Lung (tissue), 12 donors: ENCODE measurements around the gene PTPRN2. TPM values are rescaled to one million over a fixed set of nuclear protein-coding genes. Genes with fewer than 3 reads are reported as not detected.

ENCODE experiments used
- ATAC-seq: fragments of 200-7000 bp; cut with Tn5 transposase; one replicate; pipeline ENCODE4 v1.9.1; 2020; ENCODE audit warnings: moderate number of reproducible peaks; ENCODE audit not compliant: insufficient read depth, low FRiP score
- DNase-seq, 3 donors: peaks; one replicate each; pipeline ENCODE4 v3.0.0-alpha.2; 2013 to 2017
- H3K27ac ChIP-seq, 2 donors: one replicate each; pipeline ENCODE4 v1.5.1; 2013; ENCODE audit warnings: mild to moderate bottlenecking in 2 of 2, moderate library complexity in 2 of 2, control low read depth in 1 of 2, inconsistent platforms in 1 of 2, low read depth in 1 of 2, low read length in 1 of 2
- H3K27me3 ChIP-seq, 3 donors: one replicate each; pipeline ENCODE4 v1.5.1; 2013; ENCODE audit warnings: low read length in 2 of 3; ENCODE audit not compliant: control insufficient read depth in 3 of 3, insufficient read depth in 3 of 3
- H3K36me3 ChIP-seq, 4 donors: one replicate each; pipeline ENCODE4 v1.5.1; 2013; ENCODE audit warnings: low read length in 4 of 4, mild to moderate bottlenecking in 1 of 4, moderate library complexity in 1 of 4; ENCODE audit not compliant: control insufficient read depth in 4 of 4, insufficient read depth in 4 of 4
- H3K4me1 ChIP-seq, 5 donors: one replicate each; pipeline ENCODE4 v1.5.1; 2013; ENCODE audit warnings: low read length in 5 of 5, mild to moderate bottlenecking in 2 of 5, moderate library complexity in 1 of 5; ENCODE audit not compliant: control insufficient read depth in 5 of 5, insufficient read depth in 5 of 5
- H3K4me3 ChIP-seq: one replicate; pipeline ENCODE4 v1.5.1; 2013; ENCODE audit warnings: mild to moderate bottlenecking, control low read depth, moderate library complexity
- H3K9ac ChIP-seq, 2 donors: one replicate each; pipeline ENCODE4 v1.5.1; 2013; ENCODE audit warnings: low read length in 2 of 2, control low read depth in 1 of 2; ENCODE audit not compliant: insufficient read depth in 1 of 2
- H3K9me3 ChIP-seq, 4 donors: one replicate each; pipeline ENCODE4 v1.5.1; 2013; ENCODE audit warnings: low read length in 3 of 4, mild to moderate bottlenecking in 1 of 4, moderate library complexity in 1 of 4; ENCODE audit not compliant: control insufficient read depth in 4 of 4, insufficient read depth in 3 of 4
- WGBS, 2 donors: extraction: QIAGEN DNeasy Blood & Tissue Kit; methylation state at CpG; one replicate each; pipeline ENCODE4 v1.1.7; 2013; 5-methylcytosine and 5-hydroxymethylcytosine counted together
- polyA plus RNA-seq, 2 donors: library from polyadenylated mRNA; stranded (reverse); fragments of 200-250 nt; gene quantifications; one replicate each; pipeline ENCODE4 v1.2.1, GENCODE V29; 2013
- total RNA-seq, 2 donors: library from RNA; depleted of rRNA in 1 of 2; stranded (reverse); fragments of >200 nt in 1 of 2; gene quantifications; one replicate each; pipeline ENCODE4 v1.2.1, GENCODE V29; 2014 to 2021
- TF ChIP-seq, protein P1 (sequence below): IDR thresholded peaks from 2 replicates; pipeline ENCODE4 v1.5.1; 2012; ENCODE audit warnings: mild to moderate bottlenecking; ENCODE audit errors: control extremely low read depth, extremely low read depth
- donor health status: control.
- donor health status: control.
- donor health status: Bipolar disorder and iron deficiency.
- donor health status: healthy.
- donor health status: DM: yes; HTN: yes; CAD: no.

Gene PTPRN2
- total and polyA plus RNA-seq, 4 donors: 2.1 to 7.4 (median 4.4) TPM

DNA sequence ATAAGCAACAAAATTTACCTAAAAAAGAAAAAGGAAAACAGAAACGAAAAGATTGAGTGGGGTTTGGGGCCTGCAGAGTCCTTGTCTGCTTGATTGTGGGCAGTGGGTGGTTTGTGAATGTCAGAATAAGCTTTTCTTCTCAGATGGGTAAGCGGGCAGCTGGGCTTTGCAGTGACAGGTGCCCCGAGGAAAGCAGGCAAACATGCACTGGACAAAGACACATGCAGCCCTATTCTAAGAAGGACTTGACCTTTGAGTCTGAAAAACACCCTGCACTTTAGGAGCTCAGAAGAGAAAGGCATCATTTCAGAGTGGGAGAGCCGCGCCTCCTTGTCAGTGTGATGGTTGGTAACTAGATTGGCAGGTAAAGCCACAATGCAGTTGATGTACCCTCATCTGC lies 562.7 kb downstream of the PTPRN2 start:
- ATAC-seq (no peak), DNase-seq (no peak)
- Histone ChIP-seq H3K27ac (no peak overlapping the region), H3K36me3 (no peaks in the 10 kb centered on the region), H3K9me3 (no peaks in the 10 kb centered on the region), H3K4me1 (peaks cover 0 to 2% (median 0%) of the 10 kb centered on the region in 5 donors), H3K27me3 (peaks cover 0 to 3% (median 0%) of the 10 kb centered on the region in 3 donors), H3K4me3 (no peak overlapping the region), H3K9ac (no peak overlapping the region)
- WGBS, 2 donors: 81% methylated on average over 5 of the region's 5 CpGs
- TF ChIP-seq, protein P1, sequence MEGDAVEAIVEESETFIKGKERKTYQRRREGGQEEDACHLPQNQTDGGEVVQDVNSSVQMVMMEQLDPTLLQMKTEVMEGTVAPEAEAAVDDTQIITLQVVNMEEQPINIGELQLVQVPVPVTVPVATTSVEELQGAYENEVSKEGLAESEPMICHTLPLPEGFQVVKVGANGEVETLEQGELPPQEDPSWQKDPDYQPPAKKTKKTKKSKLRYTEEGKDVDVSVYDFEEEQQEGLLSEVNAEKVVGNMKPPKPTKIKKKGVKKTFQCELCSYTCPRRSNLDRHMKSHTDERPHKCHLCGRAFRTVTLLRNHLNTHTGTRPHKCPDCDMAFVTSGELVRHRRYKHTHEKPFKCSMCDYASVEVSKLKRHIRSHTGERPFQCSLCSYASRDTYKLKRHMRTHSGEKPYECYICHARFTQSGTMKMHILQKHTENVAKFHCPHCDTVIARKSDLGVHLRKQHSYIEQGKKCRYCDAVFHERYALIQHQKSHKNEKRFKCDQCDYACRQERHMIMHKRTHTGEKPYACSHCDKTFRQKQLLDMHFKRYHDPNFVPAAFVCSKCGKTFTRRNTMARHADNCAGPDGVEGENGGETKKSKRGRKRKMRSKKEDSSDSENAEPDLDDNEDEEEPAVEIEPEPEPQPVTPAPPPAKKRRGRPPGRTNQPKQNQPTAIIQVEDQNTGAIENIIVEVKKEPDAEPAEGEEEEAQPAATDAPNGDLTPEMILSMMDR: no peak

DNA sequence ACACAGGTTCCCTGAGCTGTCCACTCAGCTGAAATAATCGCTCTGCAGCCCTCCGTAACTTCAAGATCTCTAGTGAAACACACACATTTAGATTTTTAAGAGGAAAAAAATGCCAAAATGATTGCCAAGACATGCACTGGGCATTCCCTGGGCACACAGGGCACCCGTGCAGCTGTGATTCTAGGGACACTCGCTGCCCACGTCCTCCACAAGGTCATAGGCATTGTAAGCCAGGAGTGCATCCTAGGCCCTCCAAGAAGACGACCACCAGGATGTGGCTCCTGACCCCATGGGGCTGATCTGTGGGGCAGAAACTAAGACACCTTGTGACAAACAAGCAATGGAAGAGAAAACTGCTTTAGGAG lies 563.3 kb downstream of the PTPRN2 start:
- DNase-seq: no peak
- ATAC-seq: no peak
- 85 to 86% methylated on average over 6 of the region's 6 CpGs for WGBS, 2 donors

DNA sequence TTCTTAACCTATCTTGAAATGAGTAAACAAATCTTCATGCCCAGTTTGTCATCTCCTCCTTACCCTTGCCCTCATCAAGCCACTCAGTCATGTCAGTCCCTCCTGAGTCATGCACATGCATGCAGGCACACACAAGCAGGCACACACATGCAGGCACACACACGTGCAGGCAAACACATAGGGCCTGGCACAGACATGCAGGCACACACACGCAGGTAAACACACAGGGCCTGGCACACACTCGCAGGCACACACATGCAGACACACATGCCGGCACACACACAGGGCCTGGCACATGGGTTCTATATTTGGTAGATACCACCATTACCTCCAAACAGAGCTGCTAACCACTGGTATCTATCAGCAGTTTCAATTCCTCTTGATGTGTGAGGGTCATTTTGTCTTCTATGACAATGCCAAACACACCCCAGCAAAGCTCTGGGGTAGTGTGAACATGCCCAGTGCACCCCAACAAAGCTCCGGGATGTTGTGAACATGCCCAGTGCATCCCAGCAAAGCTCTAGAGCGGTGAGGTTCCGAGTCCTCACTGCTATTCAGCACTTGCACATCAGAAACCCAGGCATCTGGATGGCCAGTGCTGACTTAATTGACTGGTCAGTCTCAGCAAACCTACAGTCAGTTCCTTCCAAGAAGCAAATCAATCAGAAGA lies 563.8 kb downstream of the PTPRN2 start:
- no peak overlapping the region for H3K27ac ChIP-seq
- no peak for ATAC-seq
- H3K36me3 ChIP-seq: no peaks in the 10 kb centered on the region
- DNase-seq: peak in 1 of 3 donors; percentile 8
- H3K4me1 ChIP-seq: peaks cover 0 to 4% (median 2%) of the 10 kb centered on the region in 5 donors
- H3K9me3 ChIP-seq: no peaks in the 10 kb centered on the region
- WGBS, 2 donors: 91 to 92% methylated on average over 7 of the region's 7 CpGs
- TF ChIP-seq, protein P1: no peak
- H3K9ac ChIP-seq: no peak overlapping the region
- no peak overlapping the region for H3K4me3 ChIP-seq
- H3K27me3 ChIP-seq: peaks cover 0 to 3% (median 0%) of the 10 kb centered on the region in 3 donors

More for the DNA sequence above, 563.3 kb downstream of the PTPRN2 start:
- Histone ChIP-seq H3K9me3 (no peaks in the 10 kb centered on the region), H3K4me1 (peaks cover 0 to 2% (median 0%) of the 10 kb centered on the region in 5 donors), H3K4me3 (no peak overlapping the region), H3K36me3 (no peaks in the 10 kb centered on the region), H3K27ac (no peak overlapping the region), H3K27me3 (peaks cover 0 to 3% (median 0%) of the 10 kb centered on the region in 3 donors), H3K9ac (no peak overlapping the region)
- TF ChIP-seq, protein P1: no peak

DNA sequence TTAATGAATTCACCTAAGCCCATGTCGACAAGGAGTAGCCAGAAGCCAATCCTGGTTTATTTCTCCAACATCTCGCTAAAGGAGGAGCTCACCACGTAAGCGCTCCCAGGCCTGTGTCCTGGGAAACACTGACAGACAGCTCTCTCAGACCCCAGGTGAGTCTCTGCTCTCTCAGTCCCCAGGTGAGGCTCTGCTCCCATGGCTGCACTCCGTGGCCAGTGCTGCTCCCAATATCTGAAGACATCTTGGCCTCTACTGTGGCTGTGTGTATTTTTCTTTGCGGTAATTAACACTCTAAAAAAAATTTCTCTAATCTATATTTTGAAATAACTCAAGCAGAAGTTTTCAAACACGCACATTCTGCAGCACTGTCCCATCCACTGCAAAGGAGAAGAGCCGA lies 564.5 kb downstream of the PTPRN2 start:
- DNase-seq: no peak
- WGBS, 2 donors: 80% methylated on average over 8 of the region's 8 CpGs

More for the DNA sequence above, 564.5 kb downstream of the PTPRN2 start:
- H3K36me3 ChIP-seq: no peaks in the 10 kb centered on the region
- H3K9ac ChIP-seq: no peak overlapping the region
- peaks cover 0 to 3% (median 0%) of the 10 kb centered on the region in 3 donors for H3K27me3 ChIP-seq
- H3K27ac ChIP-seq: no peak overlapping the region
- no peaks in the 10 kb centered on the region for H3K9me3 ChIP-seq
- TF ChIP-seq, protein P1: no peak
- no peak overlapping the region for H3K4me3 ChIP-seq
- H3K4me1 ChIP-seq: peaks cover 0 to 4% (median 2%) of the 10 kb centered on the region in 5 donors
- no peak for ATAC-seq
